ENCODE measurements around the gene RTN4IP1. TPM values are rescaled to one million over a fixed set of nuclear protein-coding genes. Genes with fewer than 3 reads are reported as not detected.
A peak's percentile ranks its signal among the peaks of the same experiment; 100 is the strongest.

Gene RTN4IP1
- total and polyA plus RNA-seq, 4 experiments from 2014 or later, result 5.8 to 8.3 (median 7.4) TPM

GRCh38 chr6:106540432-106540831, 88.9 kb downstream of the RTN4IP1 start:
- Mint-ChIP-seq H3K27me3 (no peaks in the 10 kb centered on the region), H3K4me3 (no peak overlapping the region), H3K36me3 (peaks cover 59 to 73% of the 10 kb centered on the region in 2 donors), H3K27ac (peak overlapping the region in 2 of 7 donors; percentile 69 to 84), H3K9me3 (no peaks in the 10 kb centered on the region), H3K4me1 (peaks cover 37 to 57% (median 48%) of the 10 kb centered on the region in 4 donors)
- Histone ChIP-seq H3K4me3 (ENCODE audit: low read length in 2 of 2) (no peak overlapping the region), H3K27me3 (ENCODE audit: insufficient read depth, low read length) (no peaks in the 10 kb centered on the region), H3K27ac (ENCODE audit: low read depth, low read length) (no peak overlapping the region), H3K9me3 (ENCODE audit: control insufficient read depth in 1 of 2, low read length in 2 of 2) (no peaks in the 10 kb centered on the region), H3K4me1 (ENCODE audit: insufficient read depth, low read length) (peaks cover 40% of the 10 kb centered on the region), H3K36me3 (ENCODE audit: insufficient read depth, low read length) (peaks cover 19% of the 10 kb centered on the region)
- DNase-seq, result no peak
- intact Hi-C loops (cut with micrococcal nuclease), result no loop called here
- ChIA-PET CTCF (ENCODE audit: partially characterized antibody) (interaction anchor here (1.4 to 6.3 kb wide), 10 partner anchors 12 to 96 kb away, joined by 3 to 69 read pairs (median 8); no protein-coding TSS in a partner anchor), POLR2A (ENCODE audit: partially characterized antibody) (interaction anchor here (0.7 to 6.3 kb wide), 4 partner anchors 9 to 28 kb away, joined by 3 to 135 read pairs (median 54); no protein-coding TSS in a partner anchor)

GRCh38 chr6:106539936-106540335, 89.4 kb downstream of the RTN4IP1 start:
- Histone ChIP-seq H3K9me3 (ENCODE audit: control insufficient read depth in 1 of 2, low read length in 2 of 2) (no peaks in the 10 kb centered on the region), H3K4me1 (ENCODE audit: insufficient read depth, low read length) (peaks cover 41% of the 10 kb centered on the region), H3K4me3 (ENCODE audit: low read length in 2 of 2) (no peak overlapping the region), H3K27me3 (ENCODE audit: insufficient read depth, low read length) (no peaks in the 10 kb centered on the region), H3K36me3 (ENCODE audit: insufficient read depth, low read length) (peaks cover 14% of the 10 kb centered on the region), H3K27ac (ENCODE audit: low read depth, low read length) (no peak overlapping the region)
- Mint-ChIP-seq H3K27me3 (no peaks in the 10 kb centered on the region), H3K36me3 (peaks cover 57 to 72% of the 10 kb centered on the region in 2 donors), H3K4me1 (peaks cover 41 to 58% (median 50%) of the 10 kb centered on the region in 4 donors), H3K4me3 (peak overlapping the region in 1 of 8 donors; percentile 4), H3K27ac (peak overlapping the region in 6 of 7 donors; percentile 48 to 85 (median 78)), H3K9me3 (no peaks in the 10 kb centered on the region)
- ChIA-PET CTCF (ENCODE audit: partially characterized antibody) (interaction anchor here (1.4 to 6.3 kb wide), 11 partner anchors 13 to 95 kb away, joined by 3 to 69 read pairs (median 8); no protein-coding TSS in a partner anchor), POLR2A (ENCODE audit: partially characterized antibody) (interaction anchor here (0.7 to 6.3 kb wide), 4 partner anchors 8 to 27 kb away, joined by 3 to 135 read pairs (median 54); no protein-coding TSS in a partner anchor)
- intact Hi-C loops (cut with micrococcal nuclease), result no loop called here
- no peak for DNase-seq

- H3K4me1 Mint-ChIP-seq, result peaks cover 53 to 70% (median 62%) of the 10 kb centered on the region in 4 donors
- Histone ChIP-seq H3K4me3 (ENCODE audit: low read length in 2 of 2) (no peak overlapping the region), H3K36me3 (ENCODE audit: insufficient read depth, low read length) (peaks cover 7% of the 10 kb centered on the region), H3K27me3 (ENCODE audit: insufficient read depth, low read length) (no peaks in the 10 kb centered on the region), H3K9me3 (ENCODE audit: control insufficient read depth in 1 of 2, low read length in 2 of 2) (no peaks in the 10 kb centered on the region), H3K4me1 (ENCODE audit: insufficient read depth, low read length) (peaks cover 59% of the 10 kb centered on the region), H3K27ac (ENCODE audit: low read depth, low read length) (no peak overlapping the region)
- peak in 2 of 5 donors; percentile 20 to 21 for DNase-seq
- H3K9me3 Mint-ChIP-seq, result no peaks in the 10 kb centered on the region
- POLR2A ChIA-PET (ENCODE audit: partially characterized antibody), result interaction anchor here (1.0 to 6.3 kb wide), 4 partner anchors 15 to 26 kb away, joined by 3 to 135 read pairs (median 54); no protein-coding TSS in a partner anchor
- intact Hi-C loops (cut with micrococcal nuclease), result loop anchor here (1.0 kb wide), 1 partner anchor 26 kb away; no protein-coding TSS in a partner anchor
- CTCF ChIA-PET (ENCODE audit: partially characterized antibody), result interaction anchor here (0.9 to 6.3 kb wide), 7 partner anchors 16 to 94 kb away, joined by 3 to 69 read pairs (median 6); no protein-coding TSS in a partner anchor
- H3K27ac Mint-ChIP-seq, result peak overlapping the region; percentile 77 to 91 (median 88)
- H3K4me3 Mint-ChIP-seq, result peak overlapping the region in 4 of 8 donors; percentile 12 to 79 (median 52)
- H3K36me3 Mint-ChIP-seq, result peaks cover 51 to 71% of the 10 kb centered on the region in 2 donors
- H3K27me3 Mint-ChIP-seq, result no peaks in the 10 kb centered on the region
Measured at GRCh38 chr6:106538145-106538544, 91.2 kb downstream of the RTN4IP1 start.

DNA sequence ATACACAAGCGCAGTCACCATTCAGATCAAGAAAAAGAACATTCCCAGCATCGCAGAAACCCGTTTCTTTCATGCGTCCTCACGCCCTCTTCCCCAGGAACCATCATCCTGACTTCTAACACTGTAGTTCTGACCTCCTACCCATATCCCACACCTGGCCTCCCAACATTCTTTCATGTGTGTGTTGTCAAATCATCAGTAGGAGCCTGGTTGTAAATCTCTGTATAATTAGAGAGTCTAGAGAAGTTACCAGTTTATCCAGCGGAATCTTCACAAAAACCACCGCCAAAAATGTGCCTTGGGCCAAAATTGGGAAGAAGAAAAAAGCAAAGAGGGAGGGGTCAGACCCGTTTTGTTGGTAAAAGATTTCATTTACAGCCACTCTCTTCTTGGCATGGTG, 91.6 kb downstream of the RTN4IP1 start:
- H3K4me3 ChIP-seq (ENCODE audit: low read length in 2 of 2), result no peak overlapping the region
- CTCF ChIA-PET (ENCODE audit: partially characterized antibody), result interaction anchor here (0.9 to 6.3 kb wide), 10 partner anchors 9 to 93 kb away, joined by 3 to 69 read pairs (median 4); no protein-coding TSS in a partner anchor
- Mint-ChIP-seq H3K4me1 (peaks cover 57 to 74% (median 66%) of the 10 kb centered on the region in 4 donors), H3K36me3 (peaks cover 55 to 74% of the 10 kb centered on the region in 2 donors), H3K9me3 (no peaks in the 10 kb centered on the region), H3K27ac (peak overlapping the region; percentile 77 to 91 (median 88)), H3K4me3 (peak overlapping the region in 6 of 8 donors; percentile 20 to 79 (median 67)), H3K27me3 (no peaks in the 10 kb centered on the region)
- peaks cover 7% of the 10 kb centered on the region for H3K36me3 ChIP-seq (ENCODE audit: insufficient read depth, low read length)
- H3K27me3 ChIP-seq (ENCODE audit: insufficient read depth, low read length), result no peaks in the 10 kb centered on the region
- H3K4me1 ChIP-seq (ENCODE audit: insufficient read depth, low read length), result peaks cover 64% of the 10 kb centered on the region
- peak overlapping the region; percentile 9 for H3K27ac ChIP-seq (ENCODE audit: low read depth, low read length)
- POLR2A ChIA-PET (ENCODE audit: partially characterized antibody), result interaction anchor here (1.0 to 6.3 kb wide), 3 partner anchors 15 to 25 kb away, joined by 3 to 135 read pairs (median 97); no protein-coding TSS in a partner anchor
- intact Hi-C loops (cut with micrococcal nuclease), result loop anchor here (1.0 to 2.0 kb wide), 2 partner anchors 17 to 25 kb away; no protein-coding TSS in a partner anchor
- DNase-seq, result no peak
- no peaks in the 10 kb centered on the region for H3K9me3 ChIP-seq (ENCODE audit: control insufficient read depth in 1 of 2, low read length in 2 of 2)

DNA sequence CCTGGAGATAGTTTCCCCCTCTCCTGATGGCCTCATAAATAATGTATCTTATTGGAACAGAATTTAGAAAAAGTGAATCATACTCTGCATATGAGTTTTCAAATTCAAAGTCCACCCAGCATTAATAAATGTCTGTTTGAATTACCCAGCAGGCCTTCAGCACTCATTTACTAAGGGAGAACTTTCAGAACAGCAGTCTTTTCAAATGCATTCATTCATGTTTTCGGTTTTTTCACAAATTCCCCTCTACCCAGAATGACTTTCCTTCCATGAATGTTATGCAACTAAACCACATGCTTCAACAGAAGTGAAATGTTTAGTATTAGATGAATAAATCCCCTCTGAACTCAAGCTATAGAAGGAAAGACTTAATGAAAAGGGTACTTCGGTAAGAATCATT, 92.4 kb downstream of the RTN4IP1 start:
- H3K4me3 ChIP-seq (ENCODE audit: low read length in 2 of 2), result no peak overlapping the region
- intact Hi-C loops (cut with micrococcal nuclease), result loop anchor here (2.0 kb wide), 1 partner anchor 16 kb away; no protein-coding TSS in a partner anchor
- peaks cover 64% of the 10 kb centered on the region for H3K4me1 ChIP-seq (ENCODE audit: insufficient read depth, low read length)
- no peaks in the 10 kb centered on the region for H3K27me3 ChIP-seq (ENCODE audit: insufficient read depth, low read length)
- Mint-ChIP-seq H3K36me3 (peaks cover 61 to 78% of the 10 kb centered on the region in 2 donors), H3K9me3 (no peaks in the 10 kb centered on the region), H3K4me3 (peak overlapping the region in 7 of 8 donors; percentile 34 to 79 (median 67)), H3K4me1 (peaks cover 63 to 80% (median 73%) of the 10 kb centered on the region in 4 donors), H3K27me3 (no peaks in the 10 kb centered on the region), H3K27ac (peak overlapping the region; percentile 77 to 91 (median 84))
- no peaks in the 10 kb centered on the region for H3K9me3 ChIP-seq (ENCODE audit: control insufficient read depth in 1 of 2, low read length in 2 of 2)
- DNase-seq, result no peak
- POLR2A ChIA-PET (ENCODE audit: partially characterized antibody), result interaction anchor here (6.1 to 6.3 kb wide), 2 partner anchors 14 to 24 kb away, joined by 97 to 135 read pairs; no protein-coding TSS in a partner anchor
- peak overlapping the region; percentile 9 for H3K27ac ChIP-seq (ENCODE audit: low read depth, low read length)
- CTCF ChIA-PET (ENCODE audit: partially characterized antibody), result interaction anchor here (1.2 to 6.3 kb wide), 7 partner anchors 10 to 29 kb away, joined by 3 to 69 read pairs (median 4); no protein-coding TSS in a partner anchor
- peaks cover 11% of the 10 kb centered on the region for H3K36me3 ChIP-seq (ENCODE audit: insufficient read depth, low read length)

GRCh38 chr6:106536357-106536756, 92.9 kb downstream of the RTN4IP1 start:
- DNase-seq, result no peak
- POLR2A ChIA-PET (ENCODE audit: partially characterized antibody), result interaction anchor here (6.1 to 6.3 kb wide), 2 partner anchors 13 to 24 kb away, joined by 97 to 135 read pairs; no protein-coding TSS in a partner anchor

More at GRCh38 chr6:106536357-106536756, 92.9 kb downstream of the RTN4IP1 start:
- CTCF ChIA-PET (ENCODE audit: partially characterized antibody), result interaction anchor here (1.2 to 6.3 kb wide), 6 partner anchors 11 to 30 kb away, joined by 3 to 69 read pairs (median 4); no protein-coding TSS in a partner anchor
- peaks cover 68% of the 10 kb centered on the region for H3K4me1 ChIP-seq (ENCODE audit: insufficient read depth, low read length)
- H3K9me3 Mint-ChIP-seq, result no peaks in the 10 kb centered on the region
- H3K9me3 ChIP-seq (ENCODE audit: control insufficient read depth in 1 of 2, low read length in 2 of 2), result no peaks in the 10 kb centered on the region
- H3K27me3 ChIP-seq (ENCODE audit: insufficient read depth, low read length), result no peaks in the 10 kb centered on the region
- H3K36me3 ChIP-seq (ENCODE audit: insufficient read depth, low read length), result peaks cover 16% of the 10 kb centered on the region
- H3K4me3 ChIP-seq (ENCODE audit: low read length in 2 of 2), result no peak overlapping the region
- H3K4me3 Mint-ChIP-seq, result peak overlapping the region in 2 of 8 donors; percentile 22 to 67
- H3K27ac Mint-ChIP-seq, result peak overlapping the region in 6 of 7 donors; percentile 5 to 84 (median 77)
- no peaks in the 10 kb centered on the region for H3K27me3 Mint-ChIP-seq
- intact Hi-C loops (cut with micrococcal nuclease), result loop anchor here (2.0 kb wide), 1 partner anchor 16 kb away; no protein-coding TSS in a partner anchor
- H3K4me1 Mint-ChIP-seq, result peaks cover 66 to 82% (median 74%) of the 10 kb centered on the region in 4 donors
- H3K27ac ChIP-seq (ENCODE audit: low read depth, low read length), result peak overlapping the region; percentile 9
- peaks cover 66 to 78% of the 10 kb centered on the region in 2 donors for H3K36me3 Mint-ChIP-seq

Measured in CD4-positive, alpha-beta memory T cell (primary cell).